HG03060 (cell line): Measurements from ENCODE around the gene COL11A2.

Source experiments
- ATAC-seq: cut with Tn5 transposase; IDR thresholded peaks from one replicate; pipeline ENCODE4 v1.9.1; 2021; ENCODE audit warnings: low read depth, moderate number of reproducible peaks; ENCODE audit not compliant: unreplicated experiment

Gene COL11A2

GRCh38 chr6:33123732-33124524 is 68.3 kb downstream of the COL11A2 start:
- ATAC-seq = no peak

DNA sequence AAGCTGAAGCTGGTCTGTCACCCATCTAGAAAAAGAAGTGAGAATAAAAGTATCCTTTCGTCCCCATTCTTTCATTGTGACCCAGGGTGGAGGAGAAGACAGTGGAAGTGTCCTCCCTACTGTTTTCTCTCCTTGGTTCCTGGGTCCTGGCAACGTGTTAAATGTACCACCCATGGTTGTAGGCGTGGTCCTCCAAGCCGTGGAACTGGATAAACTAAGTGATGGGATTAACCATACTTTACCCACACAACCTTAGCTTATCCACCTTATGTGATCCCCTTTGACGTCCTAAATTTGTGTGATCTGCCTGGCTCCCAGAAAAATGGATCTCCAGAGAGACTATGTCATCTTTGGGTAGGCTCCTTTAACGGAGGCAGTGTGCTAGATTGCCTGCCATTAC is 69.1 kb downstream of the COL11A2 start:
- no peak for ATAC-seq

GRCh38 chr6:33120001-33120400 is 72.3 kb downstream of the COL11A2 start:
- ATAC-seq = no peak

- ATAC-seq = no peak
Observed at GRCh38 chr6:33118525-33119123, 73.6 kb downstream of the COL11A2 start.

- no peak for ATAC-seq
Observed at GRCh38 chr6:33117811-33118277, 74.4 kb downstream of the COL11A2 start.

DNA sequence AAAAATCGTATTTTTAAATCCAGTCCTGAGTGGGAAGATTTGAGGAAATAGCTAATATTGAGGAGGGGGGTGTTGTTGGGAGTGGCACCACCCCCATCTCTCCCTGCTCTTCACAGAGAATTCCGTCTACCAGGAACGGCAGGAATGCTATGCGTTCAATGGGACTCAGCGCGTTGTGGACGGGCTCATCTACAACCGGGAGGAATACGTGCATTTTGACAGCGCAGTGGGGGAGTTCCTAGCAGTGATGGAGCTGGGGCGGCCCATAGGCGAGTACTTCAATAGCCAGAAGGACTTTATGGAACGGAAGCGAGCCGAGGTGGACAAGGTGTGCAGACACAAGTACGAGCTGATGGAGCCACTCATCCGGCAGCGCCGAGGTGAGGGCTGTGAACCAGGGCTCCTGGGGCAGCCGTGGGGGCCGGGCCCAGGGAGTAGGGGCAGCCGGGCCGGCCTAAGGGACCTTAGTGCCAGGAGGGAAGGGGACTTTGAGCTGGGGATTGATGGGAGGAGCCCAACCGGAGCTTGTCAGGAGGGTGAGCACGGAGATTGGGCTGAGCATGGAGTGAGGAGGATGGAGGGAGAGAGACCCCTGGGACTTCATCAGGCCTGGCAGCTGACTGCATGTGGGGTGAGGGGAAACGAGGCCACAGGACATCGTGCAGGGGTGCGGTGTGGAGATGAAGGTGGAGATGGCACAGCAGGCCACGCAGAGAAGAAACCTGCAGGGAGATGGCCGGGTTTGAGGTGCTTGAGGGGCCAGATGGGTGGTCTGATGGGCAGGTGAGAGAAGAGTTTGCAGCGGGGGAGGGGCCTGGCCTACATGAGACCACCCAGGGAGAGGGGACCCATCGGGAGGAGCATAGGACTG is 75.2 kb downstream of the COL11A2 start:
- ATAC-seq = no peak

GRCh38 chr6:33116417-33116816 is 75.8 kb downstream of the COL11A2 start:
- no peak for ATAC-seq

- no peak for ATAC-seq
Observed at GRCh38 chr6:33114406-33114805, 77.9 kb downstream of the COL11A2 start.

DNA sequence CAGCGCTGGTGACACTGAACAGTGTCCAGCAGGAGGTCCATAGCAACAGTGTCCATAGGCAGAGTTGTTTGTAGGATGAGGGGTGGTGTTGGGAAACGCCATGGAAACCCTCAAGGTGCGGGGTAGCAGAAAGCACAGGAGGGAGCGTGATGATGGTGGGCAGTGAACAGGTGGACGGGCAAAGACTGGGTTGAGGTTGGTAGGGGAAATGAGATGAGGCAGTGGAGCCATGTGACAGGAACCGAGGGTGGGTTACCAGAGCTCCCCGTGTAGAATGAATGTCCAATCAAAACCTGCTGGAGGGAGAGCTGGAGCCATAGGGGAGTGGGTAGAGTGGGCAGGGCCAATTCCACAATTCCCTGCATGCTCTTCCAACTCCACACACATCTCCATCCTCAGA is 78.5 kb downstream of the COL11A2 start:
- ATAC-seq = no peak
